ENCODE data around the gene CMSS1. TPM values are rescaled to one million over a fixed set of nuclear protein-coding genes. Genes with fewer than 3 reads are reported as not detected.

The CMSS1 gene
- total RNA-seq, 1 experiment from 2014 or later = 41.6 TPM

DNA sequence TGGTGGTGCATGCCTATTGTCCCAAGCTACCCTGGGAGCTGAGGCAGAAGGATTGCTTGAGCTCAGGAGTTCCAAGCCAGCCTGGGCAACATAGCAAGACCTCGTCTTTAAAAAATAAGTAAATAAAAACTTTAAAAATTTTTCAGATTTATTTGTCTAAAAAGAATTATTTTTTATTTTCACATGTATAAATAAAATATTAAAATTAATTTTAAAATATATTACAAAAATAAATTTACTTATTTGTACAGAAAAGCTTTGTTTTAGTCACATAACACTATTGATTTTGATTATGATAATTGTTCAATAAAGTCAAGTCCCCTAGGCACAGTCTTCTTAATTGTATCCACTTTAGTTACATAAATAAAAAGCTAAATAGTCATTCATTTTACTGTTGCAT is 211.4 kb downstream of the CMSS1 start:
- Histone ChIP-seq H3K9me3 (ENCODE audit: low read length) (no peaks in the 10 kb centered on the region), H3K4me3 (ENCODE audit: low read length) (no peak overlapping the region), H3K79me2 (ENCODE audit: low read length) (no peaks in the 10 kb centered on the region), H3K4me2 (ENCODE audit: low read depth, low read length, poor library complexity, severe bottlenecking) (no peak overlapping the region), H2AFZ (ENCODE audit: low read length) (no peak overlapping the region), H3K36me3 (ENCODE audit: insufficient read depth, low read length) (no peaks in the 10 kb centered on the region), H3K9ac (ENCODE audit: low read length) (no peak overlapping the region), H3K9me2 (replicated peaks; ENCODE audit: insufficient read depth, low read length) (no peaks in the 10 kb centered on the region), H3K4me1 (ENCODE audit: low read length) (no peaks in the 10 kb centered on the region), H4K20me1 (ENCODE audit: insufficient read depth, low read depth, low read length) (peaks cover 8% of the 10 kb centered on the region; the same call in 1 of the 2 replicates), H3K27me3 (ENCODE audit: low read length) (no peaks in the 10 kb centered on the region), H3K27ac (ENCODE audit: low read length) (no peak overlapping the region)
- no peak for DNase-seq

DNA sequence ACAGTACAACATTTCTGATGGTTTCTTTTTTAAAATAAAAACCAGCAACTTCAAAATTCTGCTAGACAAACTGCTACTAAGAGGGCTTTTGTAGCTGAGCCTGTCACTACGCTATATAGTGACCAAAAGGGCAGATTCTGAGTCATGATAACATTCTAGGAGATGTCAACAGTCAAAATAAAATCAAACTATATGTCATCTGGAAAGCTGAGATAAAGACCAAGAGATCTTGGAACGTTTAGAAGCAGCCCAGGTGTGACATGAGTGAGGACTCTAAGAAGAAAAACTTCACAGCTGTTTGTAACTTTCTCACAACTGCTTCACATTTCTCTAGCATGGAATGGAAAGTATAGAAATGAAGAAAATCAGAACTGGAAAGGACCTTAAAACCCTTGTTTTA is 212.0 kb downstream of the CMSS1 start:
- Histone ChIP-seq H3K4me1 (ENCODE audit: low read length) (no peaks in the 10 kb centered on the region), H2AFZ (ENCODE audit: low read length) (no peak overlapping the region), H3K9me2 (replicated peaks; ENCODE audit: insufficient read depth, low read length) (no peaks in the 10 kb centered on the region), H3K27me3 (ENCODE audit: low read length) (no peaks in the 10 kb centered on the region), H3K4me3 (ENCODE audit: low read length) (no peak overlapping the region), H3K9ac (ENCODE audit: low read length) (no peak overlapping the region), H3K9me3 (ENCODE audit: low read length) (no peaks in the 10 kb centered on the region), H3K27ac (ENCODE audit: low read length) (no peak overlapping the region), H3K36me3 (ENCODE audit: insufficient read depth, low read length) (no peaks in the 10 kb centered on the region), H3K79me2 (ENCODE audit: low read length) (no peaks in the 10 kb centered on the region), H4K20me1 (ENCODE audit: insufficient read depth, low read depth, low read length) (peaks cover 13% of the 10 kb centered on the region; the same call in 1 of the 2 replicates), H3K4me2 (ENCODE audit: low read depth, low read length, poor library complexity, severe bottlenecking) (no peak overlapping the region)
- no peak for DNase-seq

DNA sequence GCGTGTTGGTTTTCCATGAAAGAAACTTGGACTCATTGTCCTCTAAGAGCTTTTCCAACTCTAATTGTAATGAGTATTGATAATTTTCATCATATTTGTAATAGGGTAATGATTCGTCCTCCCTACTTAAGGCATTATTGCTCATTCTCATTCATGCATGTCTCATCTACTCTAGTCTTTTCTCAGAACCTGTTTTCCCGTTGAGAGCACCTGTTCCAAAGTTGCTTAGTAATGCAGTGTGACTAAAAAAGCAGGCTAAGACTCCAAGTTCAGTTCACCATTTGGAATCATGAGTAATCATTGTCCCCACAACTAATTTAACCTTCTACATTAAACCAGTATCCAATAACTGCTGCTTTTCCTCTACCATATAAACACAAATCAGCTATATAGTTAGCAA is 212.7 kb downstream of the CMSS1 start:
- H3K9ac ChIP-seq (ENCODE audit: low read length) = no peak overlapping the region
- no peak overlapping the region for H3K27ac ChIP-seq (ENCODE audit: low read length)
- no peaks in the 10 kb centered on the region for H3K4me1 ChIP-seq (ENCODE audit: low read length)
- no peak overlapping the region for H3K4me3 ChIP-seq (ENCODE audit: low read length)
- no peak for DNase-seq
- H3K27me3 ChIP-seq (ENCODE audit: low read length) = no peaks in the 10 kb centered on the region
- no peaks in the 10 kb centered on the region for H3K9me2 ChIP-seq (replicated peaks; ENCODE audit: insufficient read depth, low read length)
- no peaks in the 10 kb centered on the region for H3K9me3 ChIP-seq (ENCODE audit: low read length)
- H3K36me3 ChIP-seq (ENCODE audit: insufficient read depth, low read length) = no peaks in the 10 kb centered on the region
- H4K20me1 ChIP-seq (ENCODE audit: insufficient read depth, low read depth, low read length) = peaks cover 13% of the 10 kb centered on the region; the same call in 1 of the 2 replicates
- no peaks in the 10 kb centered on the region for H3K79me2 ChIP-seq (ENCODE audit: low read length)
- H2AFZ ChIP-seq (ENCODE audit: low read length) = no peak overlapping the region
- no peak overlapping the region for H3K4me2 ChIP-seq (ENCODE audit: low read depth, low read length, poor library complexity, severe bottlenecking)

DNA sequence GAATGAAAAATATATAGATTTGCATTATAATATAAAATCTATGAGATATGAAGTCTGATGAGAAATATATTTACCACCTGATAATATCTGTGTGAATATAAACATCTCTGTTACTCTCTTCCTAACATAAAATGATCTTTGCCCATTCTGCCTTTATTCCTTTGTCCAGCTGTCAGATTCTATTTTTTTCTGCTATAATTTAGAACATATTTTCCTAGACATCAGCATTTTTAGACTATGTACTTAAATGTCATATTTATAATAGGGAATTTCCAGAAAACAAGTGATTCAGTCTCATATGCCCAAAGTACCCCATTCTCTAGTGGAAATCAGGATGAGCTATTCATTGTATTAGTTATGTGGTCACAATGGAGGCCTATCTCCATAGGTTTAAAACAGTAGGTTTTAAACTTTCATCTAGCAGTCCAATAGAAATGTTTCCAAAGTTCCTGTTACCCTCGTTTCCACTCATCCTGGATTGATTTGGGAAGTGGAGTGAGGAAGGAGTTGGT is 213.3 kb downstream of the CMSS1 start:
- H4K20me1 ChIP-seq (ENCODE audit: insufficient read depth, low read depth, low read length) = peaks cover 13% of the 10 kb centered on the region; the same call in 1 of the 2 replicates
- H3K36me3 ChIP-seq (ENCODE audit: insufficient read depth, low read length) = no peaks in the 10 kb centered on the region
- H3K4me1 ChIP-seq (ENCODE audit: low read length) = no peaks in the 10 kb centered on the region
- H3K4me2 ChIP-seq (ENCODE audit: low read depth, low read length, poor library complexity, severe bottlenecking) = no peak overlapping the region
- no peaks in the 10 kb centered on the region for H3K27me3 ChIP-seq (ENCODE audit: low read length)
- no peak overlapping the region for H3K9ac ChIP-seq (ENCODE audit: low read length)
- no peak overlapping the region for H3K4me3 ChIP-seq (ENCODE audit: low read length)
- no peak overlapping the region for H3K27ac ChIP-seq (ENCODE audit: low read length)
- H3K79me2 ChIP-seq (ENCODE audit: low read length) = no peaks in the 10 kb centered on the region
- no peaks in the 10 kb centered on the region for H3K9me2 ChIP-seq (replicated peaks; ENCODE audit: insufficient read depth, low read length)
- H3K9me3 ChIP-seq (ENCODE audit: low read length) = no peaks in the 10 kb centered on the region
- DNase-seq = no peak
- no peak overlapping the region for H2AFZ ChIP-seq (ENCODE audit: low read length)

DNA sequence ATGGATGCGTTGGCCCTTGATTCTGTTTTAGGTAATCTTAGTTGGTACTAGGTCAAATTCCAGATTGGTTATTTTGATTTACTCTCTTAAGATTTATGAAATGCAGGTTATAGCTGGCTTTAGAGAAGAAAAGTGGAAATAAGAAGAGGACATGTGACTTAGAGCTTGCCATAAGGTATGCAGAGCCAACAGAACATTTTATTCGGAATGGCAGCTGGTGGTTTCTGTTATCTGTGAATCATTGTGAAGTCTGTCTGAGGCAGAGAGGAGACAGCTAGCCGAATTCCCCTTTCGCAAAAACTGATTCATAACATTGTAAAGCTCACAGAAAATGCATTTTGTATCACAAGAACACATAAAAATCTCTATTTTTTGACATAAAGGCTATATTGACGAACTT is 214.6 kb downstream of the CMSS1 start:
- H3K79me2 ChIP-seq (ENCODE audit: low read length) = no peaks in the 10 kb centered on the region
- no peak overlapping the region for H3K4me2 ChIP-seq (ENCODE audit: low read depth, low read length, poor library complexity, severe bottlenecking)
- peaks cover 13% of the 10 kb centered on the region; the same call in 1 of the 2 replicates for H4K20me1 ChIP-seq (ENCODE audit: insufficient read depth, low read depth, low read length)
- no peaks in the 10 kb centered on the region for H3K9me3 ChIP-seq (ENCODE audit: low read length)
- H3K4me3 ChIP-seq (ENCODE audit: low read length) = no peak overlapping the region
- H3K9ac ChIP-seq (ENCODE audit: low read length) = no peak overlapping the region
- no peaks in the 10 kb centered on the region for H3K27me3 ChIP-seq (ENCODE audit: low read length)
- H3K9me2 ChIP-seq (replicated peaks; ENCODE audit: insufficient read depth, low read length) = no peaks in the 10 kb centered on the region
- DNase-seq = no peak
- no peaks in the 10 kb centered on the region for H3K4me1 ChIP-seq (ENCODE audit: low read length)
- no peak overlapping the region for H2AFZ ChIP-seq (ENCODE audit: low read length)
- H3K36me3 ChIP-seq (ENCODE audit: insufficient read depth, low read length) = no peaks in the 10 kb centered on the region
- H3K27ac ChIP-seq (ENCODE audit: low read length) = no peak overlapping the region

DNA sequence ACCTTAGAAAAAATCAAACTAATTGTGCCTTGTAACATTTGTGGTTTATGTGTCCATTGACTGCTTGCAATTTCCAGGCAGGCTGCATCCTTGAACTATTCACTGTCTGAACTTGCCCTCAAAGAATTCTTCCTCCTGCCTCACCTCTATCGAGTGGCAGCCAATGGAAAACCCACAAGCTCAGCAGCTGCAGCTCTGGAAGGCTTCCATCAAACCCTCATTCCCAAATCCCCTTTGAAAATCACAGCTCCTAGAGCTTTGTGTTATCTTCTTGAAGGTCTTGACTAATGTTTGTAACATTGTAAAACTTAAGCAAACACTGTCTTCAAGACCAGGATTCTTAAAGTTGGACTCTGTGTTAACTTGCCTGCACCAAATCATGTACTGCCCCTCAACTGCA is 215.5 kb downstream of the CMSS1 start:
- no peak overlapping the region for H3K4me2 ChIP-seq (ENCODE audit: low read depth, low read length, poor library complexity, severe bottlenecking)
- no peaks in the 10 kb centered on the region for H3K36me3 ChIP-seq (ENCODE audit: insufficient read depth, low read length)
- no peak for DNase-seq
- H3K9me3 ChIP-seq (ENCODE audit: low read length) = no peaks in the 10 kb centered on the region
- no peak overlapping the region for H3K9ac ChIP-seq (ENCODE audit: low read length)
- H4K20me1 ChIP-seq (ENCODE audit: insufficient read depth, low read depth, low read length) = peaks cover 9% of the 10 kb centered on the region; the same call in 1 of the 2 replicates
- no peaks in the 10 kb centered on the region for H3K27me3 ChIP-seq (ENCODE audit: low read length)
- no peaks in the 10 kb centered on the region for H3K9me2 ChIP-seq (replicated peaks; ENCODE audit: insufficient read depth, low read length)
- H3K4me3 ChIP-seq (ENCODE audit: low read length) = no peak overlapping the region
- no peaks in the 10 kb centered on the region for H3K4me1 ChIP-seq (ENCODE audit: low read length)
- no peak overlapping the region for H3K27ac ChIP-seq (ENCODE audit: low read length)
- H2AFZ ChIP-seq (ENCODE audit: low read length) = no peak overlapping the region
- H3K79me2 ChIP-seq (ENCODE audit: low read length) = no peaks in the 10 kb centered on the region

DNA sequence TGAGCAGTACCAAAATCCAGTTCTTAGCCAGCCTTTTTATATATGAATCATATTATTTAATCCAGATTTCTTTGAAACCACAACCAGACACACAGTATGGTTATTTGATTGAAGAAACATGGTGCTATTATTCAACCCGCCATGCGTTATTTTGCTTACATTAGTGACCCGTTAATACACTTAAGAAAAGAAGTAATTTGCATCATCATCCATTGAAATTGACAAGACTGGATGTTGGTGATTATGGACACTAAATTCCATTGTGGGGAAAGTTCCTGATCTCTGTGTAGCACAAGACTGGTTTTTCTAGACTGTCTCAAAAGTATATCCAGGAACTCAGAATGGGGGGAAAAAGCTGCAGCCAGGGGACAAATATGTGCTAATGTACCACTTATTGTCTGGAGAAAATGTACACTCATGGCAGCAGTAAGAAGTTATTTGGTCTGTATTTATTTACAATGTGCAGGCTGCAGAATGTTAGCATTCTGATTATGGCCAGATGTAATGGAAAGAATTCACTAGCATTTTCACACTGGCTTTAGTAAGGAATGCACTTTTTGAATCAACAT is 216.3 kb downstream of the CMSS1 start:
- no peak overlapping the region for H3K4me3 ChIP-seq (ENCODE audit: low read length)
- H4K20me1 ChIP-seq (ENCODE audit: insufficient read depth, low read depth, low read length) = peaks cover 9% of the 10 kb centered on the region; the same call in 1 of the 2 replicates
- DNase-seq = no peak
- H3K27ac ChIP-seq (ENCODE audit: low read length) = no peak overlapping the region
- no peaks in the 10 kb centered on the region for H3K36me3 ChIP-seq (ENCODE audit: insufficient read depth, low read length)
- H3K79me2 ChIP-seq (ENCODE audit: low read length) = no peaks in the 10 kb centered on the region
- H3K4me2 ChIP-seq (ENCODE audit: low read depth, low read length, poor library complexity, severe bottlenecking) = no peak overlapping the region
- no peaks in the 10 kb centered on the region for H3K27me3 ChIP-seq (ENCODE audit: low read length)
- no peaks in the 10 kb centered on the region for H3K9me2 ChIP-seq (replicated peaks; ENCODE audit: insufficient read depth, low read length)
- no peaks in the 10 kb centered on the region for H3K9me3 ChIP-seq (ENCODE audit: low read length)
- no peak overlapping the region for H2AFZ ChIP-seq (ENCODE audit: low read length)
- H3K9ac ChIP-seq (ENCODE audit: low read length) = no peak overlapping the region
- no peaks in the 10 kb centered on the region for H3K4me1 ChIP-seq (ENCODE audit: low read length)

DNA sequence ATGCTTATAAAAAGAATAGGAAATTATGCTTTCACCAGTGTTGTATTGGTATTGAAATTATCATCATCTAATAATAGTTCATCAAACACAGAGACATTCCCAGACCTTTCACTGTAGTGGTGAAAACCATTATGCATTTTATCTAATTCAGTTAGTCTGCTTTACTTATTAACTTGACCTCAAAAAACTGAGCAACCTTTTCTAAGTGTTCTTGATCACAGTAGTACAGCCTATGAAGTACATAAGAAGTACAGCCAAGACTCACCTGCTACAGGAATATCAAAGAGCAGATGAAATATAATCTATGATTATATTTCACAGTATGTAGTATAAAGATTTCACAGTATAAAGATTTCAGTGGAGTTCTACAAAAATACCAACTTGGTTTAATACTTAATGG is 221.4 kb downstream of the CMSS1 start:
- Histone ChIP-seq H2AFZ (ENCODE audit: low read length) (no peak overlapping the region), H3K4me2 (ENCODE audit: low read depth, low read length, poor library complexity, severe bottlenecking) (no peak overlapping the region), H3K9ac (ENCODE audit: low read length) (no peak overlapping the region), H3K79me2 (ENCODE audit: low read length) (no peaks in the 10 kb centered on the region), H3K9me3 (ENCODE audit: low read length) (no peaks in the 10 kb centered on the region), H3K27ac (ENCODE audit: low read length) (no peak overlapping the region), H3K9me2 (replicated peaks; ENCODE audit: insufficient read depth, low read length) (no peaks in the 10 kb centered on the region), H3K4me1 (ENCODE audit: low read length) (peaks cover 28% of the 10 kb centered on the region), H4K20me1 (ENCODE audit: insufficient read depth, low read depth, low read length) (peaks cover 5% of the 10 kb centered on the region; the same call in 1 of the 2 replicates), H3K36me3 (ENCODE audit: insufficient read depth, low read length) (no peaks in the 10 kb centered on the region), H3K4me3 (ENCODE audit: low read length) (no peak overlapping the region), H3K27me3 (ENCODE audit: low read length) (no peaks in the 10 kb centered on the region)
- DNase-seq = no peak

Measured in Karpas-422 (cell line).